ENCODE results near the gene TRNAU1AP.
"Not testable (repeated sequence)": the region's sequence is repeated elsewhere in the genome, so short reads cannot be mapped to it uniquely, and the experiment has no call there.

GRCh38 chr1:28525002-28525642 is 27.8 kb upstream of the TRNAU1AP start:
- TF ChIP-seq, protein P1, sequence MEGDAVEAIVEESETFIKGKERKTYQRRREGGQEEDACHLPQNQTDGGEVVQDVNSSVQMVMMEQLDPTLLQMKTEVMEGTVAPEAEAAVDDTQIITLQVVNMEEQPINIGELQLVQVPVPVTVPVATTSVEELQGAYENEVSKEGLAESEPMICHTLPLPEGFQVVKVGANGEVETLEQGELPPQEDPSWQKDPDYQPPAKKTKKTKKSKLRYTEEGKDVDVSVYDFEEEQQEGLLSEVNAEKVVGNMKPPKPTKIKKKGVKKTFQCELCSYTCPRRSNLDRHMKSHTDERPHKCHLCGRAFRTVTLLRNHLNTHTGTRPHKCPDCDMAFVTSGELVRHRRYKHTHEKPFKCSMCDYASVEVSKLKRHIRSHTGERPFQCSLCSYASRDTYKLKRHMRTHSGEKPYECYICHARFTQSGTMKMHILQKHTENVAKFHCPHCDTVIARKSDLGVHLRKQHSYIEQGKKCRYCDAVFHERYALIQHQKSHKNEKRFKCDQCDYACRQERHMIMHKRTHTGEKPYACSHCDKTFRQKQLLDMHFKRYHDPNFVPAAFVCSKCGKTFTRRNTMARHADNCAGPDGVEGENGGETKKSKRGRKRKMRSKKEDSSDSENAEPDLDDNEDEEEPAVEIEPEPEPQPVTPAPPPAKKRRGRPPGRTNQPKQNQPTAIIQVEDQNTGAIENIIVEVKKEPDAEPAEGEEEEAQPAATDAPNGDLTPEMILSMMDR (IDR thresholded peaks at IDR 0.05) = not testable (repeated sequence)
- not testable (repeated sequence) for TF ChIP-seq POLR2AphosphoS5 (IDR thresholded peaks at IDR 0.05); POLR2A (IDR thresholded peaks at IDR 0.05; ENCODE audit: low read depth)
